ENCODE measurements around the gene TCTN2. TPM values are rescaled to one million over a fixed set of nuclear protein-coding genes. Genes with fewer than 3 reads are reported as not detected.

TCTN2 gene
- total and polyA plus RNA-seq, 9 of the 15 experiments (the other 6 are each of a cell fraction or from before 2014, with no cell fraction given) = 0.58 to 5.5 (median 3.6) TPM

- H3K27me3 ChIP-seq (ENCODE audit: control insufficient read depth in 2 of 2, insufficient read depth in 2 of 2, low read length in 2 of 2) = no peaks in the 10 kb centered on the region
- ChIA-PET CTCF (ENCODE audit: low intra/inter-chr PET ratio) (no interaction called here), POLR2A (interaction anchor here (0.6 kb wide), 1 partner anchor 17 kb away, joined by 3 read pairs; no protein-coding TSS in a partner anchor)
- 92% methylated on average over 3 of the region's 3 CpGs for WGBS (ENCODE audit: insufficient coverage, low coverage, missing lambda C conversion rate)
- DNase-seq (ENCODE audit: extremely low read depth in 1 of 4, low spot score in 3 of 4) (no peak), FAIRE-seq (no peak), ATAC-seq (no peak)
- in situ Hi-C loops (cut with MboI) = no loop called here
- BruUV-seq (replicated peaks) = no TSS peak
- H3K27ac ChIP-seq (ENCODE audit: extremely low read depth, low read depth, low read length) = no peak overlapping the region
- no peaks in the 10 kb centered on the region for H4K20me1 ChIP-seq (replicated peaks; ENCODE audit: control insufficient read depth, insufficient read depth, low read length)
- no peak overlapping the region for H3K9ac ChIP-seq (ENCODE audit: insufficient read depth in 1 of 2, low read depth in 2 of 2, low read length in 2 of 2)
- H2AFZ ChIP-seq (ENCODE audit: low read depth, low read length) = no peak overlapping the region
- peaks cover 94% of the 10 kb centered on the region for H3K36me3 ChIP-seq (ENCODE audit: control insufficient read depth, insufficient read depth, low read length)
- intact Hi-C loops (cut with micrococcal nuclease) = no loop called here
- H3K4me3 ChIP-seq = no peak overlapping the region
- no peaks in the 10 kb centered on the region for H3K4me1 ChIP-seq (replicated peaks in 1 of 2; ENCODE audit: control insufficient read depth in 2 of 2, insufficient read depth in 2 of 2, low read length in 2 of 2)
- H3K9me3 ChIP-seq (replicated peaks; ENCODE audit: control insufficient read depth, insufficient read depth, low read depth, low read length) = no peaks in the 10 kb centered on the region
- H3K9me1 ChIP-seq (ENCODE audit: control insufficient read depth, insufficient read depth, low read length) = no peaks in the 10 kb centered on the region
- peaks cover 8% of the 10 kb centered on the region for H3K79me2 ChIP-seq (ENCODE audit: control insufficient read depth, insufficient read depth, low read length)
- no peak overlapping the region for H3K4me2 ChIP-seq (ENCODE audit: insufficient read depth, low read length)
- TF ChIP-seq MAFG (tag; conservative IDR thresholded peaks at IDR 0.05) (no peak), E2F8 (IDR thresholded peaks at IDR 0.05; ENCODE audit: low read depth, partially characterized antibody) (no peak), ZNF224 (CRISPR knock-in tag; IDR thresholded peaks at IDR 0.05) (no peak), ZNF592 (IDR thresholded peaks at IDR 0.05) (no peak), UBTF (IDR thresholded peaks at IDR 0.05; ENCODE audit: borderline replicate concordance in 1 of 2, low read depth in 2 of 2, low read length in 2 of 2) (no peak), GATAD2B (IDR thresholded peaks at IDR 0.05; ENCODE audit: borderline replicate concordance) (no peak), HNRNPLL (IDR thresholded peaks at IDR 0.05; ENCODE audit: low read depth, low read length, poor library complexity, severe bottlenecking) (no peak), TRIM28 (IDR thresholded peaks at IDR 0.05) (no peak), U2AF1 (optimal IDR thresholded peaks at IDR 0.05; ENCODE audit: low read depth, low read length) (no peak), BMI1 (IDR thresholded peaks at IDR 0.05; ENCODE audit: low read length) (no peak), ZNF586 (CRISPR knock-in tag; conservative IDR thresholded peaks at IDR 0.05) (no peak)
- TF ChIP-seq, protein P1, sequence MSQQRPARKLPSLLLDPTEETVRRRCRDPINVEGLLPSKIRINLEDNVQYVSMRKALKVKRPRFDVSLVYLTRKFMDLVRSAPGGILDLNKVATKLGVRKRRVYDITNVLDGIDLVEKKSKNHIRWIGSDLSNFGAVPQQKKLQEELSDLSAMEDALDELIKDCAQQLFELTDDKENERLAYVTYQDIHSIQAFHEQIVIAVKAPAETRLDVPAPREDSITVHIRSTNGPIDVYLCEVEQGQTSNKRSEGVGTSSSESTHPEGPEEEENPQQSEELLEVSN (IDR thresholded peaks at IDR 0.05; ENCODE audit: borderline replicate concordance in 1 of 2, extremely low read depth in 1 of 2, insufficient read depth in 1 of 2, insufficient read length in 1 of 2, low read depth in 1 of 2, low read length in 1 of 2, poor library complexity in 1 of 2, severe bottlenecking in 1 of 2) = no peak
These were observed 25.5 kb upstream of the TCTN2 start for GRCh38 chr12:123645380-123645779.

All from K562 (cell line).